H1 (cell line): ENCODE data around the gene TINAG.

Source experiments
- ASH2L ChIP-seq: fragments of 200-600, 300-600 bp; sonication (generic); IDR thresholded peaks from one replicate; pipeline ENCODE4 v1.7.1; 2017; ENCODE audit warnings: low read length
- BRCA1 ChIP-seq: IDR thresholded peaks from 2 replicates; pipeline ENCODE4 v1.6.1; 2012; ENCODE audit warnings: low read depth, low read length, improper control_type of control experiment
- MAFK ChIP-seq: IDR thresholded peaks from 2 replicates; pipeline ENCODE4 v1.6.1; 2012; ENCODE audit warnings: low read depth, mild to moderate bottlenecking, improper control_type of control experiment, low read length
- NRF1 ChIP-seq: IDR thresholded peaks from 2 replicates; pipeline ENCODE4 v1.6.1; 2011; ENCODE audit warnings: mild to moderate bottlenecking, low read depth, low read length, improper control_type of control experiment
- POLR2A ChIP-seq, 2 experiments: IDR thresholded peaks; 1 replicate in 1 of 2; 2 replicates in 1 of 2; pipeline ENCODE4 v1.6.1; 2011; ENCODE audit warnings: low read depth in 2 of 2, low read length in 2 of 2, mild to moderate bottlenecking in 2 of 2; ENCODE audit errors: control extremely low read depth in 1 of 2
- SRF ChIP-seq: IDR thresholded peaks from 2 replicates; pipeline ENCODE4 v1.6.1; 2011; ENCODE audit warnings: mild to moderate bottlenecking, low read depth, low read length, moderate library complexity
- TF ChIP-seq, protein P1 (sequence below), 3 experiments: IDR thresholded peaks; 1 replicate in 2 of 3; 2 replicates in 1 of 3; pipeline versions ENCODE4 v1.5.1 to v1.6.1; 2011; ENCODE audit warnings: low read length in 3 of 3, mild to moderate bottlenecking in 3 of 3, inconsistent platforms in 2 of 3, low read depth in 1 of 3, moderate library complexity in 1 of 3; ENCODE audit not compliant: insufficient read depth in 1 of 3; ENCODE audit errors: control extremely low read depth in 1 of 3
- TF ChIP-seq, protein P2 (sequence below): IDR thresholded peaks from 2 replicates; pipeline ENCODE4 v1.6.1; 2012; ENCODE audit warnings: low read length, inconsistent platforms
- TF ChIP-seq, protein P3 (sequence below): IDR thresholded peaks from 2 replicates; pipeline ENCODE4 v1.6.1; 2012; ENCODE audit warnings: inconsistent platforms

DNA sequence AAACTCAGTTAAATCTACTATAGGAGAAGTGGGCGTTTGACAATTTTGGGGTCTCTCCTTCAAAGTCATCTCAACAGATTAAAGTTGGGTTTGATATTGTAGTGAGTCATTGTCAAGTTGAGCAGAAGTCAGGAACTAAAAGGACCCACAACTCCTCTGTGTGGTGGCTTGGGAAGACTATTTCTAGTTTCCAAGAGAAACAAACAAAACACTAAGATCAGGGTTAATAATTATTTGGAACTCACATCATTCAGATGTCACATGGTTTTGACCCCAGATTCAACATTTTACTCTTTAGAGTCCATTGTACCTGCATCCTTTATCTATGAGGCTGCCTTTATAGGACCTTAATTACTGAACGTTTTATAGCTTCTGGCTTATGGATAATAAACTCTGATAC is 45.3 kb upstream of the TINAG start:
- TF ChIP-seq, protein P1, sequence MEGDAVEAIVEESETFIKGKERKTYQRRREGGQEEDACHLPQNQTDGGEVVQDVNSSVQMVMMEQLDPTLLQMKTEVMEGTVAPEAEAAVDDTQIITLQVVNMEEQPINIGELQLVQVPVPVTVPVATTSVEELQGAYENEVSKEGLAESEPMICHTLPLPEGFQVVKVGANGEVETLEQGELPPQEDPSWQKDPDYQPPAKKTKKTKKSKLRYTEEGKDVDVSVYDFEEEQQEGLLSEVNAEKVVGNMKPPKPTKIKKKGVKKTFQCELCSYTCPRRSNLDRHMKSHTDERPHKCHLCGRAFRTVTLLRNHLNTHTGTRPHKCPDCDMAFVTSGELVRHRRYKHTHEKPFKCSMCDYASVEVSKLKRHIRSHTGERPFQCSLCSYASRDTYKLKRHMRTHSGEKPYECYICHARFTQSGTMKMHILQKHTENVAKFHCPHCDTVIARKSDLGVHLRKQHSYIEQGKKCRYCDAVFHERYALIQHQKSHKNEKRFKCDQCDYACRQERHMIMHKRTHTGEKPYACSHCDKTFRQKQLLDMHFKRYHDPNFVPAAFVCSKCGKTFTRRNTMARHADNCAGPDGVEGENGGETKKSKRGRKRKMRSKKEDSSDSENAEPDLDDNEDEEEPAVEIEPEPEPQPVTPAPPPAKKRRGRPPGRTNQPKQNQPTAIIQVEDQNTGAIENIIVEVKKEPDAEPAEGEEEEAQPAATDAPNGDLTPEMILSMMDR (IDR thresholded peaks at IDR 0.05; ENCODE audit: control extremely low read depth in 1 of 3, insufficient read depth in 1 of 3, low read depth in 1 of 3, low read length in 3 of 3) = no peak
- no peak for TF ChIP-seq NRF1
- TF ChIP-seq, protein P2, sequence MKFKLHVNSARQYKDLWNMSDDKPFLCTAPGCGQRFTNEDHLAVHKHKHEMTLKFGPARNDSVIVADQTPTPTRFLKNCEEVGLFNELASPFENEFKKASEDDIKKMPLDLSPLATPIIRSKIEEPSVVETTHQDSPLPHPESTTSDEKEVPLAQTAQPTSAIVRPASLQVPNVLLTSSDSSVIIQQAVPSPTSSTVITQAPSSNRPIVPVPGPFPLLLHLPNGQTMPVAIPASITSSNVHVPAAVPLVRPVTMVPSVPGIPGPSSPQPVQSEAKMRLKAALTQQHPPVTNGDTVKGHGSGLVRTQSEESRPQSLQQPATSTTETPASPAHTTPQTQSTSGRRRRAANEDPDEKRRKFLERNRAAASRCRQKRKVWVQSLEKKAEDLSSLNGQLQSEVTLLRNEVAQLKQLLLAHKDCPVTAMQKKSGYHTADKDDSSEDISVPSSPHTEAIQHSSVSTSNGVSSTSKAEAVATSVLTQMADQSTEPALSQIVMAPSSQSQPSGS = no peak
- TF ChIP-seq MAFK = no peak
- no peak for TF ChIP-seq BRCA1
- no peak for TF ChIP-seq POLR2A (IDR thresholded peaks at IDR 0.05; ENCODE audit: control extremely low read depth in 1 of 2, low read depth in 2 of 2, low read length in 2 of 2)
- TF ChIP-seq, protein P3, sequence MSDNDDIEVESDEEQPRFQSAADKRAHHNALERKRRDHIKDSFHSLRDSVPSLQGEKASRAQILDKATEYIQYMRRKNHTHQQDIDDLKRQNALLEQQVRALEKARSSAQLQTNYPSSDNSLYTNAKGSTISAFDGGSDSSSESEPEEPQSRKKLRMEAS = no peak
- no peak for TF ChIP-seq SRF
- no peak for TF ChIP-seq ASH2L
